Erythroblast (primary cell): ENCODE measurements around the gene DENND4A.

ENCODE experiments used
- GATA1 ChIP-seq: IDR thresholded peaks from 2 replicates; pipeline ENCODE4 v1.6.1; 2011; ENCODE audit warnings: low read depth, mild to moderate bottlenecking, control low read depth, low read length, moderate library complexity
- POLR2A ChIP-seq: IDR thresholded peaks from 2 replicates; pipeline ENCODE4 v1.6.1; 2011; ENCODE audit warnings: mild to moderate bottlenecking, low read length

DNA sequence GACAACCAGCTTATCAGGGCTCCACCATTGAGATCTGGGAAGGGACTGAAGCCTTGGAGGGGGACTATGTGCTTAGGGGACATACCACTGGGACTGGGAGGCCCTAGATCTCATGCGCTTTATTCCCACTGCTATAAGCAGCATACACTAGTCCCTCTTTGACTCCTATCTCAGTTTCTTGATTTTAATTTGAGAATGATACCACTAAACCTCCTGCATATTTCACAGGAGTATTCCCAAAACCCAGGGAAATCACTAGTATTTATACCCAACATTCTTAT, 141.1 kb downstream of the DENND4A start:
- TF ChIP-seq POLR2A = no peak
- TF ChIP-seq GATA1 = no peak
